A673 (cell line): ENCODE measurements around the gene RNF19B.

Experiments used
- CTCF ChIP-seq: fragments of 300-800, 200-600 bp; sonication (generic); conservative IDR thresholded peaks from 2 replicates; pipeline ENCODE4 v1.5.1; 2017; ENCODE audit warnings: low read depth, mild to moderate bottlenecking, antibody characterized with exemption, low read length, moderate library complexity, mixed read lengths
- EZH2 ChIP-seq: fragments of 200-600 bp; sonication (generic); IDR thresholded peaks from 2 replicates; pipeline ENCODE4 v1.6.1; 2017; ENCODE audit warnings: borderline replicate concordance, low read depth, mild to moderate bottlenecking, mixed read lengths, antibody characterized with exemption, low read length; ENCODE audit not compliant: poor library complexity, severe bottlenecking

GRCh38 chr1:32985226-32985625 lies 20.6 kb upstream of the RNF19B start:
- TF ChIP-seq CTCF: no peak
- no peak for TF ChIP-seq EZH2
